ENCODE data around the gene HMCN2.

Gene HMCN2

DNA sequence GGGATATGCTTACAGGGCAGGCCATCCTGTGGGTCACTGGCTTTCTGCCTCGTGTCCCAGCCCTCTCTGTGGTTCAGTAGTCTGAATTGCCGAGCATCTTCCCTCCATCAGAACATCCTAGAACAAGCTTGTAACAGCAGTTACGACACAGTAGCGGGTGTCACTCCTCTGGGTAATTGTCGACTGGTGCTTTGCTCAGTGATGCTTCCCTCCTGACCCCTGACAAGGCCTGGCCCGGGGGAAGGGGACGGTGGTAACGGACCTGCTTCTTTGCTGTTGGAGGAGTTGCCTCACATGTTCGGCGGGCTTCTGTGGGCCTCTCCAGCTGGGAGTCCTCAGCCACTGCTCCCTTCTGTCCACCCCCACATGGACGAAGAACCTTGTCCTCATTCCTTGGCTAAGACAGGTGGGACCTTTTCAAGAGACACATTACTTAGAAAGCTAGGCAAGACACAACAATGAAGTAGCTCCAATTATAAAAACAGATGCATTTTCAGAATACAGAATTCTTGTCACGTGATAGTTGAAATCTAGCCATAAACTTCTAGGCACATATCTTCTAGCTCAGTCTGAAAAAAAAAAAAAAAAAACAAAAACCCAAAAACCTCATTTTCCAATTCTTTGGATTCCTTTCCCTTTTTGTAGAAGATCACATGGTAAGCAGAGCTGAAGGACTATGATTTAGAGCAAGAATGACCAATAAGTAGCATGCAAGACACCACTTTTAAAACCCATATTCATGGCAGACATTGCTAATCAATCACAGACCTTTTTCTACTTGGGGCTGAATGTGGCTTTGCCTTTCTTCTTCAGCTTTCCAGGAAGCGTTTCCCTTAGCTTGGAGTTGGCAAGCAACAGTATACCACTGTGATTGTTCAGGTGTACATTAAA lies 25.0 kb downstream of the HMCN2 start:
- DNase-seq: no peak

DNA sequence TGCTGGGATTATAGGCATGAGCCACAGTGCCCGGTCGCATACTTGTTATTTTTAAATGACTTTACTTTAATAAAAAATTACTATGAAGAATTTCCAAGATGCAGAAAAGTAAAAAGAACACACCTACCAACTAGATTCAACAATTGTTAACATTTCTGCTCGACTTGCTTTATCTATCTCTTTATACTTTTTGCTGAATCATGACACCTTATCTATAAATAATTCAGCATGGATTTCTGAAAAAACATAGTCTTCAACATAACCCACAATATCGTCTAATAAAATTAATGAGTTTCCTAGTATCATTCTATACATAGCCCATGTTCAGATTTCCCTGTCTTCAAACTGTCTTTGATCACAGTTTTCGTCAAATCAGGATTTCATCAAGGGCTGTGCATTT lies 25.9 kb downstream of the HMCN2 start:
- no peak for DNase-seq

DNA sequence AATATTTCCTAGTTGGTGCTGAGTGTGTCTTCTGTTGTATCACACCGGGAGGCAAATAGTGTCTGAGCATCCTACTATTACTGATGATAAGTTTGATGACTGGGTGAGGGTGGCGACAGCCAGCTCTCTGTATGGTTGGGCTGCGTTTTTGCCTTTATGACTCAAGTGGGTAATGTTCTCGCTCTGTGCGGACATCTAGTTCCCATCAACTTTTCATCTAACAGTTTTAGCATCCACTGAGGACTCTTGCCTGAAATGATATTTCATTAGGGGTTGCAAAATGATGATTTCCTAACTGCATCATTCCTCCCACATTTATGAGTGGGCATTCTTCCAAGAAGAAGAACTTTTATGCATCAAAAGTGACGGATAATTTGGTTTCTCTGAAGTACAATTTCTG lies 26.5 kb downstream of the HMCN2 start:
- no peak for DNase-seq

DNA sequence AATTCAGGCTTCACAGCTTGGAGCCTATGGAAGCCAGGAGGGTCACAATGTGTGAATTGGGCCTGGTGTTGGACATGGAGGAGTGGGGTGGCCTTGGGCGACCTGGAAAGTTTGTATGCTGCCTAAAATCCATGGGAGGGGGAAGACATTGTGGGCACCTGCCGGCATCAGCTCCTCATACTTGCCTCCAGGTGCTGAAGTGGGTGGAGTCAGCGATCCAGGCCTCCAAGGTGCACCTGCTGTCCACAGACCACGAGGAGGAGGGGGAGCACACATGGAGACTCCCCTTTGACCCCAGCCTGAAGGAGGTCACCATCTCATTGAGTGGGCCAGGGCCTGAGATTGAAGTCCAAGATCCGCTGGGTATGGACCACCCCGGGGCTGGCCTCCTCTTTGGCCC lies 29.1 kb downstream of the HMCN2 start:
- DNase-seq: no peak

DNA sequence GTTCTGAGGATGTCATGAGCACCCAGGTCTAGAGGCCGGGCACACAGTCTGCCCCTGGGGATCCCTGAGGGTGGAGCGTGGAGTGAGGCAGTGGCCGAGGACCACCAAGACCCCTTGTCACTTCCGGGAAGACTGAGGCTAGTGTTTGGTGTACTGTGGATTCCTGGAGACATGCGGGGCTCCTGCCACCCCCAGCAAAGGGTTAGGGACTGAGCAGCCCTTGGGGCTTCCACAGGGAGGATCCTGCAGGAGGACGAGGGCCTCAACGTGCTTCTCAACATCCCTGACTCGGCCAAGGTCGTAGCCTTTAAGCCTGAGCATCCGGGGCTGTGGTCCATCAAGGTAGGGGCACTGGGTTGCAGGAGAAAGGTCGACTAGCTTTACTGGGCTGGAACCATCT lies 29.9 kb downstream of the HMCN2 start:
- DNase-seq: no peak

DNA sequence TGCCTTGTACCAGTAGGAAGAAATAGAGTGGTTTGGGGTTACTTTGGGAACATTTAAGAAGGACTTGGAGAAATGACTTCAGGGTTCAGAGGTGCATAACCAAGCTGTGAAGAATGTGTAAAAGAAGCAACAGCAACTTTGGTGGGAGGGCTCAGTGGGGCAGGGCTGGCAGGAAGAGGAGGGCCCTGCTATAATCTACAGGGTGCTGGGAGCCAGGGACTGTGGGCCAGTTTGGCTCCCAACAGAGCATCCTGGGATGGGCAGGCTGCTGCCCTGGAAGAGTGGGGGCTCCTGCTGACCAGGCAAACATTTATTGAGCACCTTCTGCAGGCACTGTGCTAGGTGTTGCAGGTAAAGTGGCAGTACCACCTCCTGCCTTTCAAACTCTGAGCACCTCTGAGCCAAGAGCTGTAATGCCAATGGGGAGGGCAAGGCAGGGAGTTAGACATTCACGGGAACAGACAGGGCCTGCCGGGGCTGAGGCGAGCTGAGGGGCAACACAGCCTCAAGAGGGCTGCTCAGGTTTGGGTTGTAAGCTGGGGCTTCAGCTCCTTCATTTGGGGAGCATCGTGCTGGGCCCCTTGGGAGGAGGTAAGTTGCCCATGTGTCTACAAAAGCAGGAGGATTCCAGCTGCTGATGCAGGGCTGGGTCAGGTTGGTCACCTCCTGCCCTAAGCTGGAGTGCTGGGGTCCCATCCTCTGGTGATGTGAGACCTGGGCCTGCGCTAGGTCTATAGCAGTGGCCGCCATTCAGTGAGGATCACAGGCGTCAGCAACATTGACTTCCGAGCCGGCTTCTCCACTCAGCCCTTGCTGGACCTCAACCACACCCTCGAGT lies 30.6 kb downstream of the HMCN2 start:
- DNase-seq: no peak

DNA sequence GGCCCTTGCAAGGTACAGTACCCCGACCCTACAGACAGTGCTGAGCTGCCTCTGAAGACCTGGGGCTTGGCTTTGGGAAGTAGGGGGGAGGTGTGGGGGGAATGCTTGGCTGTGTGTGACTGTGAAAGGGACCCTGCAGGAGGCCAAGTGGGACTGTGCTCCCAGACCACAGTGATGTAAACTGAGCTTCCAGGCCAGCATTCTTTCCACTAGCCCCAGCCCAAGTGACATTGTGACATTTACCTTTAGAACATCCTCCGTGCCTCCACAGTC lies 31.2 kb downstream of the HMCN2 start:
- no peak for DNase-seq

DNA sequence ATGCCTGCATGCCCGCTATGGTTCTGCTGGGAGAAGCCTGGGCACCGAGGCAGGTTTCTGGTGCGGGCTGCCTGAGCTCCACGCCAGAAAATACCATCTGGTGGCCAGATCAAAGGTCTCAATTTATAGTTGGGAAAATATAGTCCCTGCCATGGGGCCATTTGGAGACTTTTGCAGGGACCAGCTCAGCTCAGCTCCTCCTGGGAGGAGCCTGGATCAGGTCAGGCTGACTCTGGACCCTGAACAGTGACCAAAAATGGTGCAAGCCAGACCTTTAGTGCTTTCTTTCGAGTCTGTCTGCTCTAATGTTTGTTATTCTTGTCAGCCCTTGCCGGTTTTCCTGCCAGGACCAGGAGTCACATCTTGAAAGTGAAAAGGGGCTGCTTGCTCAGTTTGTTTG lies 31.8 kb downstream of the HMCN2 start:
- DNase-seq: no peak

DNA sequence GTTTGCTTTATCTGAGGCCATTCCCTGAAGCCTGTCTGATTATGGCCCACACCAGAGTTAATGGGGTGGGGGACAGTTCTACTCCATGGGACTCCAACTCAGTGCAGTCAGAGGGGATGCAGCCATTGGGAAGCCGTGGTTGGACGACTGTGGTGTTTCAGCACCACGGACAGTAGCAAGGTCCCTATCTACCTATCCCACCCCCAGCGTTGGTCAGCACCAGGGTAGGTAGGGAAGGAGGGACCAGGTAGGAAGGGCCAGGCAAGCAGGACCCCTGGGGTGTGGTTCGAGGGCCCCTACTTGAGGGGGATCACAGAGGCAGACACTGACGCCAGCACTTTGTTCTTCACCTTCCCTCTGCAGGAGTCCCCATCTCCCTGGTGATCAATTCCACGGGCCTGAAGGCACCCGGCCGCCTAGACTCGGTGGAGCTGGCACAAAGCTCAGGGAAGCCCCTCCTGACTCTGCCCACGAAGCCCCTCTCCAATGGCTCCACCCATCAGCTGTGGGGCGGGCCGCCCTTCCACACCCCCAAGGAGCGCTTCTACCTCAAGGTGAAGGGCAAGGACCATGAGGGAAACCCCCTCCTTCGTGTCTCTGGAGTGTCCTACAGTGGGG lies 33.2 kb downstream of the HMCN2 start:
- DNase-seq: no peak

DNA sequence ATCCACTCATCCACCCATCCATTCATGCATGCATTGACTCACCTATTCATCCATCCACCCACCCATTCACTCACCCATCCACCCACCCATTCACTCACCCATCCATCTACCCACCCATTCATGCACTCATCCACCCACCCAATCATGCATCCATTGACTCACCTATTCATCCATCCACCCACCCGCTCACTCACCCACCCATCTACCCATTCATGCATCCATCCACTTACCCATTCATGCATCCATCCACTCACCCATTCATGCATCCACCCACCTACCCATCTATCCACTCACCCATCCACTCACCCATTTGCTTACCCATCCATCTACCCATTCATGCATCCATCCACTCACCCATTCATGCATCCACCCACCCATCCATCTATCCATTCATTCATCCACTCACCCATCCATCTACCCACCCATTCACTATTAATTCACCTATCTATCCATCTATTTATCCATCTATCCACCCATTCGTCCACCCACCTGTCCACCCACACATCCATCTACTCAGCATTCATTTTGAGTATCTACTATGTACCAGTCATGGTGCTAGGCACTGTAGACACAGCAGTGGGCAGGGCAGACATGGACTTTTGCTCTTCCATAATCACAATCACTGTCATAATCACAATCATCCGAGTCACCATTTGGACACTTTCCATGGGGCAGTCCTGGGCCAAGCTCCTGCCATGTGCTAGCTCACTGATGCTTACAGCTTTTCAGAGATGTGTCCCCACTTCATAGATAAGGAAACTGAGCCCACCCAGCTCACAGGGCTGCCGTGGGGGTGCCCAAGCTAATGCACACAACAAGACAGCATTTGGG lies 34.4 kb downstream of the HMCN2 start:
- DNase-seq: no peak

DNA sequence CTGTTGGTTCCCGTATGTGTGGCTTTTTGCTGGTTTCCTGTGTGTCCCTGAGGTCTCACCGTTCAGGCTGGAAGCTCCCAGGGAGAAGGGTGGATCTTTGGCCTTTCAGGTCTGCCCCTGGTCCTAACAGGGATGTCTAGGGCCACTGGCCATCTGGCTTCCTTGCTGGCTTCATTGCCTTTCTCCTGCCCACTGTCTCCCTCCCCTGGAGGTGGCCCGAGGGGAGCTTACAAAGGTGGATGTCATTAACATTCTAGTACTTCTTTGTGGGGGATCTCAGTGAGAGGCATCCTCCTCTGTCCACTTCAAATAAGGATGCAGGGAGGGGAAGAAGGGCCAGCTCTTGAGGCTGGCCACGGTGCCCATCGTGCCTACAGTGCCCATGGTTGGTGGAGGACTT lies 35.2 kb downstream of the HMCN2 start:
- DNase-seq: no peak

DNA sequence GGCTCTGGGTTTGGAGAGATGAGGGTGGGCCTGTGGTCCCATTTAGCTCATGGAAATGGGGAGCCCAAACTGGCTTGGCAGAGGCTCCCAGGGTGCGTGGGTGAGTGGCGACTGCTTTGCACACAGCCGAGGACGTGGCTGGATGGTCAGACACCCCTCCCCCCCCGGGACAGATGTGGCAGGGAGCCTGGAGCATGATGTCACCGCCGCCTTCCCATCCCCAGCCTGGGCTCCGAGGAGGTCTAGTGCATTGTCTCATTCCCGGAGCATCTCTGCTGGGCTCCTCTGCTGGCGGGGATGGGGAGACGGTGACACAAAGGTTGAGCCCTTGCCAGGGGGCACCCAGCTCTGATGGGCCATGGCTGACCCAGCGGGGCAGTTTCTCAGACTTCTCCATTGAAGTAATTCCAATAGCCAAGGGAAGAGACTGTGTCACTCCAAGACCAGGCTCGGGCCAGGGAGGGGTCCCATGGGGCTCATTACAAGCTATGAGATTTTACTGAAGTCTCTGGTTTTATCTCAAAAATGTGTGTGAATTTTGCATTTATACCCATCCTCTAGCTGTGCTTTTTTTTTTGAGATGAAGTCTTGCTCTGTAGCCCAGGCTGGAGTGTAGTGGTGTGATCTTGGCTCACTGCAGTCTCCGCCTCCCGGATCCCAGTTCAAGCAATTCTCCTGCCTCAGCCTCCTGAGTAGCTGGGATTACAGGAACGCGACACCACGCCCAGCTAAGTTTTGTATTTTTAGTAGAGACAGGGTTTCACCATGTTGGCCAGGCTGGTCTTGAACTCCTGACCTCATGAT lies 36.1 kb downstream of the HMCN2 start:
- no peak for DNase-seq

DNA sequence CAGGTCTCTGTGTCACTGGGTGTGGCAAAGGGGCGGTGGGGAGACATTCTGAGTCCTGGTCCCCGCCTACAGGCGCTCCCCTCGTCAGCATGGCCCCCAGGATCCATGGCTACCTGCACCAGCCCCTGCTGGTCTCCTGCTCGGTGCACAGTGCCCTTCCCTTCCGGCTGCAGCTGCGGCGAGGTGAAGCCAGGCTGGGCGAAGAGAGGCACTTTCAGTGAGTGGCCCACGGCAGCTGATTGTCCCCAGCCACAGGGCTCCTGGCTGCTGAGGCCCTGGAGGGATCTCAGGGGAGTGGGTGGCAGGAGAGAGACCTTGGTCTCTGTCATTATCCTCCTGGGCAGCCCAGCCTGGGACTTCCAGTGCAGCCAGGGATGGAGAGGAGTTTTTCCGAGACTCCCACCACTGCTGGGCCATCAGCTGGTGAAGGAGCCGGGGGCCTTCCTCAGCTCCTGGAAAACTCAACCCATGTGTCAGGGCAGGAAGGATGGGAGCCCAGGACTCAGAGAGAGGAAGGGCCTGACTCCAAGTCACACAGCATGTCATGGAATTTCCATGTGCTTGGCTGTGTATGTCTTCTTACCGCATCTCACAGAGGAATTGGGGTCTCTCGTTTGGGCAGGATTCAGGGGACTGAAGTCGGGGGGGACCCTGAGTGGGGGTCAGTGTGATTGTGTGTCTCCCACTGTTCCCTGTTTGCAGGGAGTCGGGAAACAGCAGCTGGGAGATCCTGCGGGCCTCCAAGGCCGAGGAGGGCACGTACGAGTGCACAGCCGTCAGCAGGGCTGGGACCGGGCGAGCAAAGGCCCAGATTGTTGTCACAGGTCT lies 37.4 kb downstream of the HMCN2 start:
- DNase-seq: no peak

DNA sequence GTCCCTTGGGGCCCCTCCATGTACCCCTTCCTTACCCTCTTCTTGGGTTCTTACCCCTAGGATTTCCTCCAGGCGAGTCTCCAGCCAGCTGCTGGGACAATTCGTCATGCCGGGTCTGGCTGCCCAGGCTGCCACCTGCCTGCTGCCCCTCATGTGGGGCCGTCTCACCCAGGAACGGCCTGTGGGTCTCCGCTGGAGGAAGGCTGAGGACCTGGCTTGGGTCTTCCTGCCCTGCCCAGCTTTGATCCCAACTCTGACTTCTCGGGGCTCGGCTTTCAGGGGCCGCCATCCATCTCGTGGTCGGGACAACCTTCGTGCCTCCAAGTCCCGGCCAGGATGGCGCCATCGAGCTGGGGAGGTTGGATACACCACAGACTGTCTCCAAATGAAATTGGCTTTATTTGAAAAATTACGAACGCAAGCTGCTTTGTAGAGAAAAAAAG lies 38.1 kb downstream of the HMCN2 start:
- DNase-seq: no peak

DNA sequence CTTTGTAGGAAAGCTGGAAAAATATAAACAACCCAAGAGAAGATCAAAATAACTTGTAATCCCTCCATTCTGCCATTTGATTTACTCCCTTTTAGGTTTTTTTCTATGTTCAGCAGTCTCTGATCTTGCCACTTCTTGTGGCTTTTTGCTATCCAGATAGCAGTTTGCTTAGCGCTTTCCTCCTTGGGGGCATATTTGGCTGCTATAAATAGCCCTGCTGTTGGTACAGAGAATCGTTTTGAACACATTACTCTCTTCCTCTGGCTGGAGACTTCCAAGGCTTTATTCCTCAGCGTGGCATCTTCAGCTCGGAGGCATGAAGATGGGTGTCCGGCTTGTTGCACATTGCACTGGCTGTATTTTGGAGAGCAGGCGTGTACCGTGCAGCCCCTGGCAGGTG lies 38.6 kb downstream of the HMCN2 start:
- no peak for DNase-seq

DNA sequence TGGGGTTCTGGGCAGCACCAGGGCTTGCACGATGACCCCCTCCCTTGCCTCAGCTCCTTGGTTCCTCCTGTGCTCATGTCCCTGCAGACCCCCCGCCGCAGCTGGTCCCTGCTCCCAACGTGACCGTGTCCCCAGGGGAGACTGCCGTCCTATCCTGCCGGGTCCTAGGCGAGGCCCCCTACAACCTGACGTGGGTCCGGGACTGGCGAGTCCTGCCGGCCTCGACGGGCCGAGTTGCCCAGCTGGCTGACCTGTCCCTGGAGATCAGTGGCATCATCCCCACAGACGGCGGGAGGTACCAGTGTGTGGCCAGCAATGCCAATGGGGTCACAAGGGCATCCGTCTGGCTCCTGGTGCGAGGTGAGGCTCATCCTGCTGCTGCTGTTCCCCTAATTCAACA lies 39.1 kb downstream of the HMCN2 start:
- no peak for DNase-seq

DNA sequence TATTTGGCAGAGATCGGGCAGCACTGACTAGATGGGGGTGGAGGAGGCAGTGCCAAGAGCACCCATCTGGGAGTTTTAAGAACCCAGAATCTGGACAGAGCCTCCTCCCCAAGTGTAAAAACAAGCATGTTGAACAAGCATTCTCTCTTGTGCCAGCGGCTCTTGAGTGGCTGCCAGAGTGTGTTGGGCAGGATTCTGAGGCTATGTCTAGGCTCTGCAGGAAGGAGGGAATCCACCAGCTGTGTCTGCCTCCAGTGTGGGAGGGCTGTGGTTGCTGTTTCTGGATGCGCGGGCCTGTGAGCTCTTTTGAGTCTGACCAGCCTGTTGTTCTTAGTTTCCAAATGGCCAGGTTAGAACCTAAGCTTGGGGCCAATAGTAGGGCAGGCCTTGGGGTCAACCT lies 39.8 kb downstream of the HMCN2 start:
- DNase-seq: no peak

DNA sequence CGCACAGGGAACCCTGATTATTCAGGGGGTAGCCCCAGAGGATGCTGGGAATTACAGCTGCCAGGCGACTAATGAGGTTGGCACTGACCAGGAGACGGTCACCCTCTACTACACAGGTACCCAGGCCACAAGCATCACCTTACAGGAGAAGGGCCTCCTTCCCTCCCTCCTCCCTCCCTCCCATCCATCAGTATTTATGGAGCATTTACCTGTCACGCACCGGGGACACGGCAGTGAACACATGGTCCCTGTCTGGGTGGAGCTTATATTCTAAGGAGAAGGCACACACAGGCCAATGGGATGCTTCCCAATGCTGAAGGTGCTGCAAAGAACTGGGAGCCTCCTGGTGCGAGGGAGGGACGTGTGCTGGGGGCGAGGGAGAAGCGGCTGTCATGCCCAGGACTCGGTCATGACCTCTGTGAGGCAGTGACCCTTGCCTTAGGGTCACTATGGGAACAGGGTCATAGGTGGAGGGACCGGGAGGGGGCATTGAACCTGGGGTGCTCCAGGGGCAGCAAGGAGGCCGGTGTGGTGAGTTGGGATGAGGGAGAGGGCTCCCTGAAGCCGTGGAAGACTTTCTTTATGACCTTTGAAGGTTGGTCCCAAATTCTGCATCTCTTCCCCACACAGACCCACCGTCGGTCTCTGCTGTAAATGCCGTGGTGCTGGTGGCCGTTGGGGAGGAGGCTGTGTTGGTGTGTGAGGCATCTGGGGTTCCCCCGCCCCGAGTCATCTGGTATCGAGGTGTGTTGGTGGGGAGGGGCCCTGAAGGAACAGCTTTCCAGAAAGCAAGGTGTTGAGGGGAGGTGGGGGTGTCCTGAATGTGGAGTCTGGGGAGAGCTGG lies 41.5 kb downstream of the HMCN2 start:
- no peak for DNase-seq

DNA sequence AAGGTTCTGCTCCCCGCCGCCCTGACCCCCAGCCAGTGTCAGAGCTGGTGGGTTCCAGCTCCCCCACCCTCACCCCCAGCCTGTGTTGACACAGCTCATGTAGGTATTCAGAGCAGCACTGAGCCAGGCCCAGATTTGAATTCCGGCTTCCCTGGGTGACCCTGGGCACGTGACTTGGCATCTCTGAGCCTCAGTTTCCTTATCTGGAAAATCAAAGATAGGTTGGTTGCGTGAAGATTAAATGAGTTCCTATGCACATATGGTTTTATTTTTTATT lies 42.0 kb downstream of the HMCN2 start:
- no peak for DNase-seq

DNA sequence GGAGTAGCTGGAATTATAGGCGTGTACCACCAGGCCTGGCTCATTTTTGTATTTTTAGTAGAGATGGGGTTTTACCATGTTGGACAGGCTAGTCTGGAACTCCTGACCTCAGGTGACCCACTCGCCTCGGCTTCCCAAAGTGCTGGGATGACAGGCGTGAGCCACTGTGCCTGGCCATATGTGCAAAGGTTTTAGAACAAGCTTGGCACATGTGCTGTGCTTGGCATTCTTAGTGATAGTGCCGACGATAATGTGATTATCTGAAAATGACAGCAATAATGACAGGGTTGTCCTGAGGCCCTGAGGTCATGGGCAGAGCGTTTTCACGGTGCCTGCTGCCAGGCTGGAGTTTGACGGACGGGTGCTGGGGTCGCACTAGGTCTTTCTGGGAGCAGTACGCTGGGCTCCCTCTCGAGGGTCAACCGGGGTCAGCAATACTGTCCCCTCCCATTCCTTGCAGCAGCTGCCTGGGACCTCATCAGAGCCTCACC lies 42.6 kb downstream of the HMCN2 start:
- no peak for DNase-seq

Data from NCI-H774 (cell line).